ENCODE results near the gene SHBG.

DNA sequence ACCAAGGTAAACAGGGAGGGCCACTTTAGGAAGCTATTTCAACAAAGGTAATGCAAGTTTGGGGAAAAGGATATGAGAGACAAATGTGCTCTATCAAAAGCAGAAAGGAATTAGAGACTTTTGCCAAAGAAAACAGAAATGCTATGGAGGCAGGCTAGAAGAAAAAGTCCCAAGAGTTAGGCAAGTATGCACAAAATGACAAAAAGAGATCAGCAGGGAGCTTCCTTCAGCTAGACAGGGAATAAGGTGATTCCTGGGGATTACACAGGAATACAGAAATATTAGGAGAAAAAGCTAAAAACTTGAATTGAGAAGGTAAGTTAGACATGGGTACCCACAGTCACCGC, 17.7 kb upstream of the SHBG start:
- TF ChIP-seq POLR2AphosphoS5 (IDR thresholded peaks at IDR 0.05; ENCODE audit: low read depth) (no peak), EZH2phosphoT487 (IDR thresholded peaks at IDR 0.05; ENCODE audit: unreplicated experiment) (no peak), EZH2 (IDR thresholded peaks at IDR 0.05; ENCODE audit: low read depth, unreplicated experiment) (no peak), JUNB (IDR thresholded peaks at IDR 0.05; ENCODE audit: unreplicated experiment) (no peak), ZNF114 (CRISPR knock-in tag; IDR thresholded peaks at IDR 0.05) (no peak), CREB1 (CRISPR knock-in tag; IDR thresholded peaks at IDR 0.05; ENCODE audit: low read depth) (no peak)
- TF ChIP-seq, protein P1, sequence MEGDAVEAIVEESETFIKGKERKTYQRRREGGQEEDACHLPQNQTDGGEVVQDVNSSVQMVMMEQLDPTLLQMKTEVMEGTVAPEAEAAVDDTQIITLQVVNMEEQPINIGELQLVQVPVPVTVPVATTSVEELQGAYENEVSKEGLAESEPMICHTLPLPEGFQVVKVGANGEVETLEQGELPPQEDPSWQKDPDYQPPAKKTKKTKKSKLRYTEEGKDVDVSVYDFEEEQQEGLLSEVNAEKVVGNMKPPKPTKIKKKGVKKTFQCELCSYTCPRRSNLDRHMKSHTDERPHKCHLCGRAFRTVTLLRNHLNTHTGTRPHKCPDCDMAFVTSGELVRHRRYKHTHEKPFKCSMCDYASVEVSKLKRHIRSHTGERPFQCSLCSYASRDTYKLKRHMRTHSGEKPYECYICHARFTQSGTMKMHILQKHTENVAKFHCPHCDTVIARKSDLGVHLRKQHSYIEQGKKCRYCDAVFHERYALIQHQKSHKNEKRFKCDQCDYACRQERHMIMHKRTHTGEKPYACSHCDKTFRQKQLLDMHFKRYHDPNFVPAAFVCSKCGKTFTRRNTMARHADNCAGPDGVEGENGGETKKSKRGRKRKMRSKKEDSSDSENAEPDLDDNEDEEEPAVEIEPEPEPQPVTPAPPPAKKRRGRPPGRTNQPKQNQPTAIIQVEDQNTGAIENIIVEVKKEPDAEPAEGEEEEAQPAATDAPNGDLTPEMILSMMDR (conservative IDR thresholded peaks at IDR 0.05; ENCODE audit: low read depth in 2 of 2), result no peak
- TF ChIP-seq, protein P2, sequence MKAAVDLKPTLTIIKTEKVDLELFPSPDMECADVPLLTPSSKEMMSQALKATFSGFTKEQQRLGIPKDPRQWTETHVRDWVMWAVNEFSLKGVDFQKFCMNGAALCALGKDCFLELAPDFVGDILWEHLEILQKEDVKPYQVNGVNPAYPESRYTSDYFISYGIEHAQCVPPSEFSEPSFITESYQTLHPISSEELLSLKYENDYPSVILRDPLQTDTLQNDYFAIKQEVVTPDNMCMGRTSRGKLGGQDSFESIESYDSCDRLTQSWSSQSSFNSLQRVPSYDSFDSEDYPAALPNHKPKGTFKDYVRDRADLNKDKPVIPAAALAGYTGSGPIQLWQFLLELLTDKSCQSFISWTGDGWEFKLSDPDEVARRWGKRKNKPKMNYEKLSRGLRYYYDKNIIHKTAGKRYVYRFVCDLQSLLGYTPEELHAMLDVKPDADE (IDR thresholded peaks at IDR 0.05), result no peak
- TF ChIP-seq, protein P3, sequence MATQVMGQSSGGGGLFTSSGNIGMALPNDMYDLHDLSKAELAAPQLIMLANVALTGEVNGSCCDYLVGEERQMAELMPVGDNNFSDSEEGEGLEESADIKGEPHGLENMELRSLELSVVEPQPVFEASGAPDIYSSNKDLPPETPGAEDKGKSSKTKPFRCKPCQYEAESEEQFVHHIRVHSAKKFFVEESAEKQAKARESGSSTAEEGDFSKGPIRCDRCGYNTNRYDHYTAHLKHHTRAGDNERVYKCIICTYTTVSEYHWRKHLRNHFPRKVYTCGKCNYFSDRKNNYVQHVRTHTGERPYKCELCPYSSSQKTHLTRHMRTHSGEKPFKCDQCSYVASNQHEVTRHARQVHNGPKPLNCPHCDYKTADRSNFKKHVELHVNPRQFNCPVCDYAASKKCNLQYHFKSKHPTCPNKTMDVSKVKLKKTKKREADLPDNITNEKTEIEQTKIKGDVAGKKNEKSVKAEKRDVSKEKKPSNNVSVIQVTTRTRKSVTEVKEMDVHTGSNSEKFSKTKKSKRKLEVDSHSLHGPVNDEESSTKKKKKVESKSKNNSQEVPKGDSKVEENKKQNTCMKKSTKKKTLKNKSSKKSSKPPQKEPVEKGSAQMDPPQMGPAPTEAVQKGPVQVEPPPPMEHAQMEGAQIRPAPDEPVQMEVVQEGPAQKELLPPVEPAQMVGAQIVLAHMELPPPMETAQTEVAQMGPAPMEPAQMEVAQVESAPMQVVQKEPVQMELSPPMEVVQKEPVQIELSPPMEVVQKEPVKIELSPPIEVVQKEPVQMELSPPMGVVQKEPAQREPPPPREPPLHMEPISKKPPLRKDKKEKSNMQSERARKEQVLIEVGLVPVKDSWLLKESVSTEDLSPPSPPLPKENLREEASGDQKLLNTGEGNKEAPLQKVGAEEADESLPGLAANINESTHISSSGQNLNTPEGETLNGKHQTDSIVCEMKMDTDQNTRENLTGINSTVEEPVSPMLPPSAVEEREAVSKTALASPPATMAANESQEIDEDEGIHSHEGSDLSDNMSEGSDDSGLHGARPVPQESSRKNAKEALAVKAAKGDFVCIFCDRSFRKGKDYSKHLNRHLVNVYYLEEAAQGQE (IDR thresholded peaks at IDR 0.05; ENCODE audit: unreplicated experiment), result no peak
- TF ChIP-seq, protein P4, sequence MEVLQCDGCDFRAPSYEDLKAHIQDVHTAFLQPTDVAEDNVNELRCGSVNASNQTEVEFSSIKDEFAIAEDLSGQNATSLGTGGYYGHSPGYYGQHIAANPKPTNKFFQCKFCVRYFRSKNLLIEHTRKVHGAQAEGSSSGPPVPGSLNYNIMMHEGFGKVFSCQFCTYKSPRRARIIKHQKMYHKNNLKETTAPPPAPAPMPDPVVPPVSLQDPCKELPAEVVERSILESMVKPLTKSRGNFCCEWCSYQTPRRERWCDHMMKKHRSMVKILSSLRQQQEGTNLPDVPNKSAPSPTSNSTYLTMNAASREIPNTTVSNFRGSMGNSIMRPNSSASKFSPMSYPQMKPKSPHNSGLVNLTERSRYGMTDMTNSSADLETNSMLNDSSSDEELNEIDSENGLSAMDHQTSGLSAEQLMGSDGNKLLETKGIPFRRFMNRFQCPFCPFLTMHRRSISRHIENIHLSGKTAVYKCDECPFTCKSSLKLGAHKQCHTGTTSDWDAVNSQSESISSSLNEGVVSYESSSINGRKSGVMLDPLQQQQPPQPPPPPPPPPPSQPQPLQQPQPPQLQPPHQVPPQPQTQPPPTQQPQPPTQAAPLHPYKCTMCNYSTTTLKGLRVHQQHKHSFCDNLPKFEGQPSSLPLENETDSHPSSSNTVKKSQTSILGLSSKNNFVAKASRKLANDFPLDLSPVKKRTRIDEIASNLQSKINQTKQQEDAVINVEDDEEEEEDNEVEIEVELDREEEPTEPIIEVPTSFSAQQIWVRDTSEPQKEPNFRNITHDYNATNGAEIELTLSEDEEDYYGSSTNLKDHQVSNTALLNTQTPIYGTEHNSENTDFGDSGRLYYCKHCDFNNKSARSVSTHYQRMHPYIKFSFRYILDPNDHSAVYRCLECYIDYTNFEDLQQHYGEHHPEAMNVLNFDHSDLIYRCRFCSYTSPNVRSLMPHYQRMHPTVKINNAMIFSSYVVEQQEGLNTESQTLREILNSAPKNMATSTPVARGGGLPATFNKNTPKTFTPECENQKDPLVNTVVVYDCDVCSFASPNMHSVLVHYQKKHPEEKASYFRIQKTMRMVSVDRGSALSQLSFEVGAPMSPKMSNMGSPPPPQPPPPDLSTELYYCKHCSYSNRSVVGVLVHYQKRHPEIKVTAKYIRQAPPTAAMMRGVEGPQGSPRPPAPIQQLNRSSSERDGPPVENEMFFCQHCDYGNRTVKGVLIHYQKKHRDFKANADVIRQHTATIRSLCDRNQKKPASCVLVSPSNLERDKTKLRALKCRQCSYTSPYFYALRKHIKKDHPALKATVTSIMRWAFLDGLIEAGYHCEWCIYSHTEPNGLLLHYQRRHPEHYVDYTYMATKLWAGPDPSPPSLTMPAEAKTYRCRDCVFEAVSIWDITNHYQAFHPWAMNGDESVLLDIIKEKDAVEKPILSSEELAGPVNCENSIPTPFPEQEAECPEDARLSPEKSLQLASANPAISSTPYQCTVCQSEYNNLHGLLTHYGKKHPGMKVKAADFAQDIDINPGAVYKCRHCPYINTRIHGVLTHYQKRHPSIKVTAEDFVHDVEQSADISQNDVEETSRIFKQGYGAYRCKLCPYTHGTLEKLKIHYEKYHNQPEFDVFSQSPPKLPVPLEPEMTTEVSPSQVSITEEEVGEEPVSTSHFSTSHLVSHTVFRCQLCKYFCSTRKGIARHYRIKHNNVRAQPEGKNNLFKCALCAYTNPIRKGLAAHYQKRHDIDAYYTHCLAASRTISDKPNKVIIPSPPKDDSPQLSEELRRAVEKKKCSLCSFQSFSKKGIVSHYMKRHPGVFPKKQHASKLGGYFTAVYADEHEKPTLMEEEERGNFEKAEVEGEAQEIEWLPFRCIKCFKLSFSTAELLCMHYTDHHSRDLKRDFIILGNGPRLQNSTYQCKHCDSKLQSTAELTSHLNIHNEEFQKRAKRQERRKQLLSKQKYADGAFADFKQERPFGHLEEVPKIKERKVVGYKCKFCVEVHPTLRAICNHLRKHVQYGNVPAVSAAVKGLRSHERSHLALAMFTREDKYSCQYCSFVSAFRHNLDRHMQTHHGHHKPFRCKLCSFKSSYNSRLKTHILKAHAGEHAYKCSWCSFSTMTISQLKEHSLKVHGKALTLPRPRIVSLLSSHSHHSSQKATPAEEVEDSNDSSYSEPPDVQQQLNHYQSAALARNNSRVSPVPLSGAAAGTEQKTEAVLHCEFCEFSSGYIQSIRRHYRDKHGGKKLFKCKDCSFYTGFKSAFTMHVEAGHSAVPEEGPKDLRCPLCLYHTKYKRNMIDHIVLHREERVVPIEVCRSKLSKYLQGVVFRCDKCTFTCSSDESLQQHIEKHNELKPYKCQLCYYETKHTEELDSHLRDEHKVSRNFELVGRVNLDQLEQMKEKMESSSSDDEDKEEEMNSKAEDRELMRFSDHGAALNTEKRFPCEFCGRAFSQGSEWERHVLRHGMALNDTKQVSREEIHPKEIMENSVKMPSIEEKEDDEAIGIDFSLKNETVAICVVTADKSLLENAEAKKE (CRISPR knock-in tag; IDR thresholded peaks at IDR 0.05), result no peak

Measured in GM23338 (cell line).